ENCODE measurements around the gene CDK5.

DNA sequence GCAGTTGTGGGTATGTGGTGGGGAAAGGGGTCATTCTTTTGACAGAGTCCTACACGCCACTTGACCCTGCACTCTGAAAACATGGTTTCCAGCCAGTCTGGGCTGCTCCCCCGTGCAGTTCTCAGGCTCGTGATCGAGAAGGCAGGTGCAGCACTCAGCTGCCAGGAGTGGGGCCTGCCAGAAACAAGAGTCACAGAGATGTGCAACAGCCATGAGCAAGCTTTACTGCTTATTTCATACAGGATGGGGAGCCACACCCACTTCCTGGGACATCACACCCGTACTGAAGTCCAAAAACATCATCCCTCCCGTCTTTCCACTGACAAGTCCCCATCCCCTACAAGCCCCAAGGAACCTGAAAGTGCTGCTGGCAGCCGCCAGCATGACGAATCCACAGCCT lies 42.7 kb downstream of the CDK5 start:
- TF ChIP-seq, protein P1, sequence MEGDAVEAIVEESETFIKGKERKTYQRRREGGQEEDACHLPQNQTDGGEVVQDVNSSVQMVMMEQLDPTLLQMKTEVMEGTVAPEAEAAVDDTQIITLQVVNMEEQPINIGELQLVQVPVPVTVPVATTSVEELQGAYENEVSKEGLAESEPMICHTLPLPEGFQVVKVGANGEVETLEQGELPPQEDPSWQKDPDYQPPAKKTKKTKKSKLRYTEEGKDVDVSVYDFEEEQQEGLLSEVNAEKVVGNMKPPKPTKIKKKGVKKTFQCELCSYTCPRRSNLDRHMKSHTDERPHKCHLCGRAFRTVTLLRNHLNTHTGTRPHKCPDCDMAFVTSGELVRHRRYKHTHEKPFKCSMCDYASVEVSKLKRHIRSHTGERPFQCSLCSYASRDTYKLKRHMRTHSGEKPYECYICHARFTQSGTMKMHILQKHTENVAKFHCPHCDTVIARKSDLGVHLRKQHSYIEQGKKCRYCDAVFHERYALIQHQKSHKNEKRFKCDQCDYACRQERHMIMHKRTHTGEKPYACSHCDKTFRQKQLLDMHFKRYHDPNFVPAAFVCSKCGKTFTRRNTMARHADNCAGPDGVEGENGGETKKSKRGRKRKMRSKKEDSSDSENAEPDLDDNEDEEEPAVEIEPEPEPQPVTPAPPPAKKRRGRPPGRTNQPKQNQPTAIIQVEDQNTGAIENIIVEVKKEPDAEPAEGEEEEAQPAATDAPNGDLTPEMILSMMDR (conservative IDR thresholded peaks at IDR 0.05; ENCODE audit: low read depth, low read length), result no peak
- no peak for TF ChIP-seq EZH2 (IDR thresholded peaks at IDR 0.05; ENCODE audit: borderline replicate concordance, low read depth, low read length, poor library complexity, severe bottlenecking)
